GM18858 (cell line): ENCODE results near the gene TMC3.

Source experiments
- ATAC-seq: cut with Tn5 transposase; IDR thresholded peaks from one replicate; pipeline ENCODE4 v1.9.1; 2021; ENCODE audit not compliant: unreplicated experiment

TMC3 gene

DNA sequence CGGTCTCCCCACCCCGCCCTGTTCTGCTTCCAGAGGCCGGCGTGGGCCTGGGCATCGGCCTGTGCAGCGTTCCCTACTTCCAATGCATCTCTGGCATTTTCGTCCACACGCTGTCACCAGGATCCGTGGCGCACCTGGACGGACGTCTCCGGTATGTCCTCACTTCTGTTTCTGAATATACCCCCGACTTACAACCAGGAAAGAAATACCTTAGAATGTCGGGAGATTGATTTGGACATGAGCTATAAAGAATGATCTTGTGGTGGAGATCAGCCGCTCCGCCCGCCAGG lies 91.5 kb downstream of the TMC3 start:
- no peak for ATAC-seq

DNA sequence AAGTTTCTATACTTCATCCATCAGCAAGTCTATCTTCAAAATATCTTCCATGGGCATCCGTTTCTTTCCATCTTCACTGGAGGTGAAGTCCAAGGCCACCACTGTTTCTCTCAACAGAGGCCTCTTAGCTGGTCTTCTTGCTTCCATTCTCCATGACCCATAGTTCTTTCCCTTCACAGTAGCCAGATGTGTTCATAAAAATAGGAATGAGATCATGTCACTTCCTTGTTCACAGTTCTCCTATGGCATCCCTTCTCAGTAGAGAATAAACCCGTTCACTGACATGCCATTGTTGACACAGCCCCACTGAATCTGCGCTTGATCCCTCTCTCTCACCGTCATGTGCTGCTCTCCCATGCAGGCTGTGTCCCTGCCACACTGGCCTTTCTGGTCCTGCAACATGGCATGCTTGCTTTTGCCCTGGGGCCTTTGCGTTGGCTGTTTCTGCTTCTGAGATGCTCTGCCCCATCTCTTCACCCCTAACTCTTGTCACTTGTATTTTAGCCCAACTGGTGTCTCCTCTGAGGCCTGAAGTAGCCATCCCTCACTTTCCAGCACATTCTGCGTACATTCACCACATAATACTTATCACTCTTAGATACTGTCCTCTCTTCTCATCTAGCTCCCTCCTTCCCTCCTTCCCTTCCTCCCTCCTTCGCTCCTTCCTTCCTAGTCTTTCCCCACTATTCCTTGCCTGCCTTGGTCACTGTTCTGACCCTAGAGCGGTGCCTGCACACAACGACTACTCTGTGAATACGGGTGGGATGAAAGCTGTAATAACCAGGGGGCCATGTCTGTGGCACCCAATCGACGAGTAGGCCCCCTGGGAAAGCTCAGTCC lies 92.0 kb downstream of the TMC3 start:
- ATAC-seq = no peak

DNA sequence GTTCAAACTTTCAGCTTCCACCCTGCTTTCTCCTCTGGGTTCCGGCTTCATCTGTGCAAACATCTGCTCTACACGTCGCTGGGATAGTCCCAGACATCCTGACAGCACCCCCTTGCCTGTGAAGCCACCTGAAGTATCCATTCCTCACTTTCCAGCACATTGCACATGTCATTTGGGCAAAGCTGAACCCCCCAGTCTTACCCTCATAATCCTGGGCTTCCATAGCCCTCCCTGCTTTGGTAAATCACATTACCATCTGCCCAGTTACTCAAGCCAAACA lies 92.6 kb downstream of the TMC3 start:
- no peak for ATAC-seq
